Neural crest cell (in vitro differentiated cells): ENCODE data around the gene DUSP23. TPM values are rescaled to one million over a fixed set of nuclear protein-coding genes. Genes with fewer than 3 reads are reported as not detected.

Experiments used
- DNase-seq: peaks from one replicate; pipeline ENCODE4 v3.0.0; 2021; ENCODE audit warnings: low read depth, mixed read lengths, low spot score
- H3K27ac Mint-ChIP-seq: one replicate; pipeline ENCODE4 v1.8.0; 2021; ENCODE audit warnings: mild to moderate bottlenecking, mixed read lengths; ENCODE audit not compliant: unreplicated experiment
- H3K27me3 Mint-ChIP-seq: 2 replicates; pipeline ENCODE4 v1.8.0; 2021; ENCODE audit warnings: low read depth, mild to moderate bottlenecking, mixed read lengths
- H3K36me3 Mint-ChIP-seq: 2 replicates; pipeline ENCODE4 v1.8.0; 2021; ENCODE audit warnings: low read depth, mild to moderate bottlenecking, mixed read lengths
- H3K4me1 Mint-ChIP-seq: 2 replicates; pipeline ENCODE4 v1.8.0; 2021; ENCODE audit warnings: mixed read lengths
- H3K4me3 Mint-ChIP-seq: one replicate; pipeline ENCODE4 v1.8.0; 2021; ENCODE audit warnings: mild to moderate bottlenecking, mixed read lengths
- H3K9me3 Mint-ChIP-seq: 2 replicates; pipeline ENCODE4 v1.8.0; 2021; ENCODE audit warnings: mixed read lengths
- total RNA-seq: library from RNA; stranded (reverse); gene quantifications from 2 replicates; pipeline ENCODE4 v1.2.1, GENCODE V29; 2021
- TF ChIP-seq, protein P1 (sequence below): fragments of 200-600 bp; sonication (generic); conservative IDR thresholded peaks from 2 replicates; pipeline ENCODE4 v1.5.0; 2021; ENCODE audit warnings: antibody characterized with exemption, mild to moderate bottlenecking

Gene DUSP23
- total RNA-seq, 1 donor from 2014 or later, result 13.5 TPM

DNA sequence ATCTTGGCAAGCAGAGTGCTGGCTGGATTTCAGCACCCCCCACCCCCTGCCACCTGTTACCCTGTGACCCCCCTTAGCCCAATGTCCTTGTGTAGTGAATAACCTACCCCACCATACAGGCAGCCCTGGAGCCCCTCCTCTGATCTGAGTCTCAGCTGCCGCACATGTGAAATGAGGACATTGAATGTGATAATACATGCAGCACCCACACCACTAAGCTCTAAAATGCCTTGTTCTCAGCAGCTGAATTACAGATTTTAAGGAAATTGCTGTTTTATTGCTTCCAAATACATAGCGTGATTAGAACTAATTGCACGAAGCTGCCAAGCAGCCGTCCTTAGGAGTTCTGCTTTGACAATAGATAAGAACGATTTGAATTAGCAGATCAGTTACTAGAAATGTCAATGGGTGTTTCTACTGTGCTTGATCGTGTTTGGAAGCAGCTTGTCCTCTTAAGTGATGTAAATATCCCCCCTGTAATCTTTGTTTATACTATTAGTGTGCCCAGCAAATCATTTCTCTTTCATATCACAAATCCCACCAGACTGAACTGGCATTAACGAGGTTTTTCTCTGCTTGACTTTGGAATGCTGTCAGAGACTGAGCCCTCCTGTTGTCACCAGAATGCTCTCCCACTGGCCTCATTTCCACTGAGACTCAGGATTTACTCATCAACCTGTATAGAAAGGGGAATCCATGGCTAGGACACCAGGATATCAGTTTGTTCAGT is 50.8 kb downstream of the DUSP23 start:
- H3K27ac Mint-ChIP-seq, result no peak overlapping the region
- peaks cover 3% of the 10 kb centered on the region for H3K4me1 Mint-ChIP-seq
- no peak overlapping the region for H3K4me3 Mint-ChIP-seq
- H3K36me3 Mint-ChIP-seq, result no peaks in the 10 kb centered on the region
- DNase-seq, result no peak
- peaks cover 14% of the 10 kb centered on the region for H3K27me3 Mint-ChIP-seq
- TF ChIP-seq, protein P1, sequence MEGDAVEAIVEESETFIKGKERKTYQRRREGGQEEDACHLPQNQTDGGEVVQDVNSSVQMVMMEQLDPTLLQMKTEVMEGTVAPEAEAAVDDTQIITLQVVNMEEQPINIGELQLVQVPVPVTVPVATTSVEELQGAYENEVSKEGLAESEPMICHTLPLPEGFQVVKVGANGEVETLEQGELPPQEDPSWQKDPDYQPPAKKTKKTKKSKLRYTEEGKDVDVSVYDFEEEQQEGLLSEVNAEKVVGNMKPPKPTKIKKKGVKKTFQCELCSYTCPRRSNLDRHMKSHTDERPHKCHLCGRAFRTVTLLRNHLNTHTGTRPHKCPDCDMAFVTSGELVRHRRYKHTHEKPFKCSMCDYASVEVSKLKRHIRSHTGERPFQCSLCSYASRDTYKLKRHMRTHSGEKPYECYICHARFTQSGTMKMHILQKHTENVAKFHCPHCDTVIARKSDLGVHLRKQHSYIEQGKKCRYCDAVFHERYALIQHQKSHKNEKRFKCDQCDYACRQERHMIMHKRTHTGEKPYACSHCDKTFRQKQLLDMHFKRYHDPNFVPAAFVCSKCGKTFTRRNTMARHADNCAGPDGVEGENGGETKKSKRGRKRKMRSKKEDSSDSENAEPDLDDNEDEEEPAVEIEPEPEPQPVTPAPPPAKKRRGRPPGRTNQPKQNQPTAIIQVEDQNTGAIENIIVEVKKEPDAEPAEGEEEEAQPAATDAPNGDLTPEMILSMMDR, result no peak
- no peaks in the 10 kb centered on the region for H3K9me3 Mint-ChIP-seq

Other genes starting within 250 kb of the DUSP23 start
- gene OR10J5, start 245.0 kb upstream of the DUSP23 start, total RNA-seq, result not detected in 2 replicates
- gene APCS, start 193.1 kb upstream of the DUSP23 start, total RNA-seq, result not detected in 2 replicates
- not detected in 2 replicates for gene CRP, start 66.4 kb upstream of the DUSP23 start, total RNA-seq
- not detected in 2 replicates for gene FCRL6, start 21.4 kb downstream of the DUSP23 start, total RNA-seq
- not detected in 2 replicates for gene SLAMF8, start 45.9 kb downstream of the DUSP23 start, total RNA-seq
- not detected in 2 replicates for gene VSIG8, start 81.7 kb downstream of the DUSP23 start, total RNA-seq
- gene CFAP45, start 119.2 kb downstream of the DUSP23 start, total RNA-seq, result not detected in 2 replicates
- gene TAGLN2, start 144.5 kb downstream of the DUSP23 start, total RNA-seq, result 20.1 and 20.9 TPM in 2 replicates
- 23.9 and 24.5 TPM in 2 replicates for gene IGSF9, start 164.7 kb downstream of the DUSP23 start, total RNA-seq
- gene SLAMF9, start 173.3 kb downstream of the DUSP23 start, total RNA-seq, result not detected in 2 replicates